Progenitor cell of endocrine pancreas (in vitro differentiated cells): Measurements from ENCODE around the gene ZNF783. TPM values are rescaled to one million over a fixed set of nuclear protein-coding genes. Genes with fewer than 3 reads are reported as not detected.

Experiments
- DNase-seq: peaks from one replicate; pipeline ENCODE4 v3.0.0; 2021; ENCODE audit warnings: low spot score; ENCODE audit not compliant: unreplicated experiment
- H3K27ac Mint-ChIP-seq: 2 replicates; pipeline ENCODE4 v1.8.0; 2021; ENCODE audit warnings: mild to moderate bottlenecking, moderate library complexity, mixed read lengths
- H3K27me3 Mint-ChIP-seq: 2 replicates; pipeline ENCODE4 v1.8.0; 2021; ENCODE audit warnings: mixed read lengths
- H3K36me3 Mint-ChIP-seq: 2 replicates; pipeline ENCODE4 v1.8.0; 2022; ENCODE audit warnings: mixed read lengths; ENCODE audit not compliant: insufficient read depth
- H3K4me1 Mint-ChIP-seq: 2 replicates; pipeline ENCODE4 v1.8.0; 2021; ENCODE audit warnings: low read depth, mixed read lengths
- H3K4me3 Mint-ChIP-seq: 2 replicates; pipeline ENCODE4 v1.8.0; 2021; ENCODE audit warnings: low read depth, mild to moderate bottlenecking, moderate library complexity, mixed read lengths
- H3K9me3 Mint-ChIP-seq: 2 replicates; pipeline ENCODE4 v1.8.0; 2021; ENCODE audit warnings: low read depth, mixed read lengths
- total RNA-seq: library from RNA; stranded (reverse); gene quantifications from 2 replicates; pipeline ENCODE4 v1.2.1, GENCODE V29; 2021
- TF ChIP-seq, protein P1 (sequence below): fragments of 200-600 bp; sonication (generic); IDR thresholded peaks from one replicate; pipeline ENCODE4 v1.5.0; 2021; ENCODE audit warnings: antibody characterized with exemption, mild to moderate bottlenecking; ENCODE audit not compliant: unreplicated experiment

The ZNF783 gene
- total RNA-seq, 1 donor from 2014 or later: 18.5 TPM

DNA sequence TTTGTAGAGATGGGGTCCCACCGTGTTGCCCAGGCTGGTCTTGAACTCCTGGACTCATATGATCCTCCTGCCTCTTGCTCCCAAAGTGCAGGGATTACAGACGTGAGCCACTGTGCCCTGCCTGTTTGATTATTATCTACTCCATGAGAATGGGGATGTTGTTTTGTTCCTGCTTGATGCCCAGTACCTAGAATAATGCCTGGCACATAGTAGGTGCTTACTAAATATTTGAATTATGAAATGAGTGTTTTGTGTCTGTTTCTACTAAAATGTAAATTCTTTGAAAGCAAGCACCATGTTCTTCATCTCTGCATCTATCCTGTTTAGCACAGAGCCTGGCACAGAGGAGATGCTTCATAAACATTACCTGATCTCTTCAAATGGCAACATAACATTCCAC, 40.9 kb downstream of the ZNF783 start:
- no peak for DNase-seq
- no peaks in the 10 kb centered on the region for H3K36me3 Mint-ChIP-seq
- H3K9me3 Mint-ChIP-seq: no peaks in the 10 kb centered on the region
- H3K27me3 Mint-ChIP-seq: no peaks in the 10 kb centered on the region
- H3K4me3 Mint-ChIP-seq: no peak overlapping the region
- TF ChIP-seq, protein P1, sequence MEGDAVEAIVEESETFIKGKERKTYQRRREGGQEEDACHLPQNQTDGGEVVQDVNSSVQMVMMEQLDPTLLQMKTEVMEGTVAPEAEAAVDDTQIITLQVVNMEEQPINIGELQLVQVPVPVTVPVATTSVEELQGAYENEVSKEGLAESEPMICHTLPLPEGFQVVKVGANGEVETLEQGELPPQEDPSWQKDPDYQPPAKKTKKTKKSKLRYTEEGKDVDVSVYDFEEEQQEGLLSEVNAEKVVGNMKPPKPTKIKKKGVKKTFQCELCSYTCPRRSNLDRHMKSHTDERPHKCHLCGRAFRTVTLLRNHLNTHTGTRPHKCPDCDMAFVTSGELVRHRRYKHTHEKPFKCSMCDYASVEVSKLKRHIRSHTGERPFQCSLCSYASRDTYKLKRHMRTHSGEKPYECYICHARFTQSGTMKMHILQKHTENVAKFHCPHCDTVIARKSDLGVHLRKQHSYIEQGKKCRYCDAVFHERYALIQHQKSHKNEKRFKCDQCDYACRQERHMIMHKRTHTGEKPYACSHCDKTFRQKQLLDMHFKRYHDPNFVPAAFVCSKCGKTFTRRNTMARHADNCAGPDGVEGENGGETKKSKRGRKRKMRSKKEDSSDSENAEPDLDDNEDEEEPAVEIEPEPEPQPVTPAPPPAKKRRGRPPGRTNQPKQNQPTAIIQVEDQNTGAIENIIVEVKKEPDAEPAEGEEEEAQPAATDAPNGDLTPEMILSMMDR: no peak
- H3K27ac Mint-ChIP-seq: no peak overlapping the region
- H3K4me1 Mint-ChIP-seq: peaks cover 2% of the 10 kb centered on the region

DNA sequence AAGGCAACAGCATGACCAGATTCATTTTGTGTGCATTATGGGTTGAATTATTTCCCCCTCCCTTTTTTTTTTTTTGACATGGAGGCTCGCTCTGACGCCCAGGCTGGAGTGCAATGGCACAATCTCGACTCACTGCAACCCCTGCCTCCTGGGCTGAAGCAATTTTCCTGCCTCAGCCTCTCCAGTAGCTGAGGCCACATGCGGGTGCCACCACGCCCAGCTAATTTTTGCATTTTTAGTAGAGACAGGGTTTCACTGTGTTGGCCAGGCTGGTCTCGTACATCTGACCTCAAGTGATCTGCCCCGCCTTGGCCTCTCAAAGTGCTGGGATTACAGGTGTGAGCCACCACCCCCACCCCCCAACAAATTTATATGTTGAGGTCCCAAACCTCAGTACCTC, 42.0 kb downstream of the ZNF783 start:
- H3K36me3 Mint-ChIP-seq: no peaks in the 10 kb centered on the region
- no peak for DNase-seq
- H3K4me1 Mint-ChIP-seq: peaks cover 2% of the 10 kb centered on the region
- no peak overlapping the region for H3K27ac Mint-ChIP-seq
- no peaks in the 10 kb centered on the region for H3K27me3 Mint-ChIP-seq
- H3K4me3 Mint-ChIP-seq: no peak overlapping the region
- no peaks in the 10 kb centered on the region for H3K9me3 Mint-ChIP-seq
- TF ChIP-seq, protein P1: no peak

DNA sequence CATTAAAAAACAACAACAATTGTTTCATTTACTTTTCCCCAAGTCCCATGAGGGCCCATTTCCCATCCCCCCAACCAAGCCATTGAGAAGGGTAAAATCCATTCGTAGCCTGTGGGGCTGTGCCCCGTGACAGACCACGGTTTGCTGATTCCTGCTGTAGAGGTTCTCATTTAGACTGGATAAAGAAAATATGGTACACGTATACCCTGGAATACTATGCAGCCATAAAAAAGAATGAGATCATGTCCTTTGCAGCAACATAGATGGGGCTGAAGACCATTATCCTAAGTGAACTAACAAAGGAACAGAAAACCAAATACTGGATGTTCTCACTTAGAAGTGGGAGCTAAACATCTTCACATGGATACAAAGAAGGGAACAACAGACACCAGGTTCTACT, 44.9 kb downstream of the ZNF783 start:
- TF ChIP-seq, protein P1: no peak
- Mint-ChIP-seq H3K4me1 (peaks cover 2% of the 10 kb centered on the region), H3K9me3 (no peaks in the 10 kb centered on the region), H3K27ac (no peak overlapping the region), H3K27me3 (no peaks in the 10 kb centered on the region), H3K4me3 (no peak overlapping the region), H3K36me3 (no peaks in the 10 kb centered on the region)
- no peak for DNase-seq

DNA sequence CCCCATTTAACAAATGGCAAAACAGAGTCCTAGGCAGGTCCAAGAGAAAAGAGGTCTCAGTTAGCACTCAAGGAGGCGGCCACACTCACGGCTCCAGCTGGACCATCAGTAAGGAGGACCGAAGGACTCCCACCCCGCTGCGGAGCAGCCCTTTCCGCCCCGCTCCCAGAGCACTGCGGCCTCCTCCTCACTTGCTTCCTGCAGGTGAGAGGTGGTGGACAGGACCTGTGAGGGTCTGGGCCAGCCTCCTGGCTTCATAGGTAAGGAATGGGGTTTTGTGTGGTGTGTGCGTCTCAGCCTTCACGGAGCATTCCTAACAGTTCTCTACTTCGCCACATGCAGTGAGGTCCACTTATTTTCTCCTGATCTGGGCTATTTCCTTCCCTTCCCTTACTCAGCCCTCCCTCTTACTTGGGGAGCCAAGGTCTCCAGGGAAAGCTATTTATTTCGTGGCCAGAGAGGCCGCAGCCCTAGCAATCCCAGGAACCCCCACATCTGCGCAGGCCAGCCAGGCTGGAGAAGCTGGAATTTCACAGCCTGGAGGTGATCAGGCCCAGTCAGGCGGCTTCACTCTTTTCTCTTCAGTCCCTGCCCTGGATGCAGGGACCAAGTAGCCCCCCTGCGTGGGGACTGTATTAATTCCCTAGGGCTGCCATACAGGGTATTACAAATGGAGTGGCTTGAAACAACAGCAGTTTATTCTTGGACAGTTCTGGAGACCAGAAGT, 45.9 kb downstream of the ZNF783 start:
- H3K9me3 Mint-ChIP-seq: no peaks in the 10 kb centered on the region
- DNase-seq: no peak
- peaks cover 2% of the 10 kb centered on the region for H3K4me1 Mint-ChIP-seq
- no peaks in the 10 kb centered on the region for H3K36me3 Mint-ChIP-seq
- no peak overlapping the region for H3K4me3 Mint-ChIP-seq
- H3K27me3 Mint-ChIP-seq: no peaks in the 10 kb centered on the region
- TF ChIP-seq, protein P1: no peak
- H3K27ac Mint-ChIP-seq: no peak overlapping the region

DNA sequence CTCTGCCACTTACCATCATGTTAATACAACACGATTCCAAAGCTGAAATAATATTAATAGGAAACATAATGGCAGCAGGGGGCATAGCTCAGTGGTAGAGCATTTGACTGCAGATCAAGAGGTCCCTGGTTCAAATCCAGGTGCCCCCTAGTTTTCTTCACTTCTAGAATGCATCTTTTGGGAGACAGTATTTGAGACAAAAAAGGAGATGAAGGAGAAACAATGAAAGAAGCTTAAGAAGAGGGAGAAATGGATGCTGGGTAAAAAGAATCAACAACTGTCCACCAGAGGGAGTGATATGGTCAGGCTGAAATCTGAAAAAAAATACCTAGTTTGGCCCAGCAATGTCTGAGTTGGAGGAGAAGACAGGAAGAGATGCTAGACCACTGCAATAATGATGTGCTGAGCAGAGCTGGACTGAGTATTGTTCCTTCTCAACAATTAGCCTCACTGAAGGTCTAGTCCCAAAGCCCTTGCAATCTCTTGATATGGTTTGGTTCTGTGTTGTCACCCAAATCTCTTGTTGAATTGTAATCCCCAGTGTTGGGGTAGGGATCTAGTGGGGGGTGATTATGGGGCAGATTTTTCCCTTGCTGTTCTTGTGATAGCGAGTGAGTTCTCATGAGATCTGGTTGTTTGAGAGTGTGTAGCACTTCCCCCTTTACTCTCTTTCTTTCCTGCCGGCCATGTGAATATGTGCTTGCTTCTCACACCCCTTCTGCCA, 48.3 kb downstream of the ZNF783 start:
- no peak overlapping the region for H3K27ac Mint-ChIP-seq
- TF ChIP-seq, protein P1: peak; percentile 61
- H3K27me3 Mint-ChIP-seq: no peaks in the 10 kb centered on the region
- H3K4me3 Mint-ChIP-seq: no peak overlapping the region
- peaks cover 2% of the 10 kb centered on the region for H3K4me1 Mint-ChIP-seq
- H3K9me3 Mint-ChIP-seq: peaks cover 7% of the 10 kb centered on the region
- H3K36me3 Mint-ChIP-seq: no peaks in the 10 kb centered on the region
- DNase-seq: no peak
